Measurements from ENCODE around the gene AP5S1. TPM values are rescaled to one million over a fixed set of nuclear protein-coding genes. Genes with fewer than 3 reads are reported as not detected.
"Not testable (repeated sequence)": the region's sequence is repeated elsewhere in the genome, so short reads cannot be mapped to it uniquely, and the experiment has no call there.

The AP5S1 gene
- total RNA-seq, 1 donor from 2014 or later, result 6.1 TPM

DNA sequence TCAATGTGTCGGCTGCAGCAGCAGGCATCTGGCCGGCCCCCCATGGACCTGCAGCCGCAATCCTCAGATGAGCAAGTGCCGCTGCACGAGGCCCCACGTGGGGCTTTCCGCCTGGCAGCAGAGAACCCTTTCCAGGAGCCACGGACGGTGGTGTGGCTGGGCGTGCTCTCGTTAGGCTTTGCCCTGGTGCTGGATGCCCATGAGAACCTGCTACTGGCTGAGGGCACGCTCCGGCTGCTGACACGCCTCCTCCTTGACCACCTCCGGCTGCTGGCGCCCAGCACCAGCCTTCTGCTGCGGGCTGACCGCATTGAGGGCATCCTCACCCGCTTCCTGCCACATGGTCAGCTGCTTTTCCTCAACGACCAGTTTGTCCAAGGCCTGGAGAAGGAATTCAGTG lies 3.5 kb downstream of the AP5S1 start:
- Histone ChIP-seq H3K9me3 (no peaks in the 10 kb centered on the region), H3K36me3 (peaks cover 0 to 21% of the 10 kb centered on the region in 2 donors), H3K4me1 (peaks cover 24% of the 10 kb centered on the region), H3K4me3 (no peak overlapping the region), H3K27me3 (no peaks in the 10 kb centered on the region), H3K27ac (no peak overlapping the region)
- no peak for TF ChIP-seq POLR2AphosphoS5 (IDR thresholded peaks at IDR 0.05; ENCODE audit: insufficient read depth in 1 of 2, low read depth in 1 of 2)
- TF ChIP-seq, protein P1, sequence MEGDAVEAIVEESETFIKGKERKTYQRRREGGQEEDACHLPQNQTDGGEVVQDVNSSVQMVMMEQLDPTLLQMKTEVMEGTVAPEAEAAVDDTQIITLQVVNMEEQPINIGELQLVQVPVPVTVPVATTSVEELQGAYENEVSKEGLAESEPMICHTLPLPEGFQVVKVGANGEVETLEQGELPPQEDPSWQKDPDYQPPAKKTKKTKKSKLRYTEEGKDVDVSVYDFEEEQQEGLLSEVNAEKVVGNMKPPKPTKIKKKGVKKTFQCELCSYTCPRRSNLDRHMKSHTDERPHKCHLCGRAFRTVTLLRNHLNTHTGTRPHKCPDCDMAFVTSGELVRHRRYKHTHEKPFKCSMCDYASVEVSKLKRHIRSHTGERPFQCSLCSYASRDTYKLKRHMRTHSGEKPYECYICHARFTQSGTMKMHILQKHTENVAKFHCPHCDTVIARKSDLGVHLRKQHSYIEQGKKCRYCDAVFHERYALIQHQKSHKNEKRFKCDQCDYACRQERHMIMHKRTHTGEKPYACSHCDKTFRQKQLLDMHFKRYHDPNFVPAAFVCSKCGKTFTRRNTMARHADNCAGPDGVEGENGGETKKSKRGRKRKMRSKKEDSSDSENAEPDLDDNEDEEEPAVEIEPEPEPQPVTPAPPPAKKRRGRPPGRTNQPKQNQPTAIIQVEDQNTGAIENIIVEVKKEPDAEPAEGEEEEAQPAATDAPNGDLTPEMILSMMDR (IDR thresholded peaks at IDR 0.05), result no peak
- no peak for TF ChIP-seq POLR2A (IDR thresholded peaks at IDR 0.05)
- intact Hi-C loops (cut with DNase I), result no loop called here
- DNase-seq (ENCODE audit: extremely low spot score in 2 of 2), result peak in 1 of 2 donors; percentile 85

DNA sequence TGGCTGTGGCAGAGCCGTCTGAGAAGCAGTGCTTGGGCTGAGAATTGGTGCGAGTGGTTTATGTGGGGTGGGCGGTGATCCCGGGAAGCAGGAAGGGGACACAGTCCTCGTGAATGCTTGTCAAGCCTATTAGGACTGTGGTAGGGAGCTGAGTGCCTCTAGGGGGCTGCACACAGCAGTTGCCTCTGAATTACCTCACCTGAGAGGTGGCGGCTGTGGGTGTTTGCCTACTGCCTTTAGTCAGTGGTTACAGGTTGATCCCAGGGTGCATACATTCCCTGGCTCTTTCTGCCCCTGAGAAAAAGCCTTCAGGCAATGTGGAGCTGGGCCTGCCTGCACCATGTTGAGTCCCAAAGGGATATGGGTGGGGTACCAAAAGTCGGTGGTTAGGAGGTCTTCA lies 5.2 kb downstream of the AP5S1 start:
- H3K36me3 ChIP-seq, result peaks cover 0 to 21% of the 10 kb centered on the region in 2 donors

DNA sequence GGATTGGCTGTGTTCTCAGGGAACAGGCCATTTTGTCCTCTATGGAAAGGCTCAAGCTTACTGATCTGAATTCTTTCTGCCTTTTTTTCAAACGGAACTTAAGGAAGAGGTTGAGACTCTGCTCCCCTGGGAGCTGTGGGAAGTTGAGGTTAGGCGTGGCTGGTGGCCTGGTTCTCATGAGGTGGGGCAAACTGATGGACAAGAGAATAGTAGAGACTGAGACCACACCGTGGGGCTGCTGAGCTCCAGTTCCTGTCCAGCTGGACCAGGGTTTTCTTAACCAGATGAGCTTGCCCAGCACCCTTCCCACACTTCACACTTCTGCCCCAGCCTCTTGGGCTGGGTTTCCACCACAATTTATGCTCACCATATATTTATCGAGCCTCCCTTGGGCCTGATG lies 6.1 kb downstream of the AP5S1 start:
- no peaks in the 10 kb centered on the region for H3K27me3 ChIP-seq
- no peak overlapping the region for H3K4me3 ChIP-seq
- intact Hi-C loops (cut with DNase I), result no loop called here
- H3K36me3 ChIP-seq, result peaks cover 0 to 21% of the 10 kb centered on the region in 2 donors
- H3K4me1 ChIP-seq, result peaks cover 6% of the 10 kb centered on the region
- no peak for DNase-seq (ENCODE audit: extremely low spot score in 2 of 2)
- no peak for TF ChIP-seq POLR2AphosphoS5 (IDR thresholded peaks at IDR 0.05; ENCODE audit: insufficient read depth in 1 of 2, low read depth in 1 of 2)
- TF ChIP-seq, protein P1 (IDR thresholded peaks at IDR 0.05), result no peak
- no peak for TF ChIP-seq POLR2A (IDR thresholded peaks at IDR 0.05)
- H3K9me3 ChIP-seq, result no peaks in the 10 kb centered on the region
- no peak overlapping the region for H3K27ac ChIP-seq

More for the DNA sequence above, 5.2 kb downstream of the AP5S1 start:
- DNase-seq (ENCODE audit: extremely low spot score in 2 of 2), result no peak
- no peak for TF ChIP-seq POLR2AphosphoS5 (IDR thresholded peaks at IDR 0.05; ENCODE audit: insufficient read depth in 1 of 2, low read depth in 1 of 2)
- no peak for TF ChIP-seq POLR2A (IDR thresholded peaks at IDR 0.05)
- TF ChIP-seq, protein P1 (IDR thresholded peaks at IDR 0.05), result no peak
- Histone ChIP-seq H3K27ac (no peak overlapping the region), H3K27me3 (no peaks in the 10 kb centered on the region), H3K4me3 (no peak overlapping the region), H3K9me3 (no peaks in the 10 kb centered on the region), H3K4me1 (peaks cover 13% of the 10 kb centered on the region)
- intact Hi-C loops (cut with DNase I), result no loop called here

- no peak overlapping the region for H3K4me3 ChIP-seq
- no peak for DNase-seq (ENCODE audit: extremely low spot score in 2 of 2)
- no peaks in the 10 kb centered on the region for H3K4me1 ChIP-seq
- TF ChIP-seq POLR2A (IDR thresholded peaks at IDR 0.05), result no peak
- no peak for TF ChIP-seq POLR2AphosphoS5 (IDR thresholded peaks at IDR 0.05; ENCODE audit: insufficient read depth in 1 of 2, low read depth in 1 of 2)
- TF ChIP-seq, protein P1 (IDR thresholded peaks at IDR 0.05), result no peak
- no peak overlapping the region for H3K27ac ChIP-seq
- H3K9me3 ChIP-seq, result no peaks in the 10 kb centered on the region
- H3K36me3 ChIP-seq, result peaks cover 0 to 8% of the 10 kb centered on the region in 2 donors
- no peaks in the 10 kb centered on the region for H3K27me3 ChIP-seq
- intact Hi-C loops (cut with DNase I), result no loop called here
These were observed 8.5 kb downstream of the AP5S1 start for GRCh38 chr20:3828798-3829197.

DNA sequence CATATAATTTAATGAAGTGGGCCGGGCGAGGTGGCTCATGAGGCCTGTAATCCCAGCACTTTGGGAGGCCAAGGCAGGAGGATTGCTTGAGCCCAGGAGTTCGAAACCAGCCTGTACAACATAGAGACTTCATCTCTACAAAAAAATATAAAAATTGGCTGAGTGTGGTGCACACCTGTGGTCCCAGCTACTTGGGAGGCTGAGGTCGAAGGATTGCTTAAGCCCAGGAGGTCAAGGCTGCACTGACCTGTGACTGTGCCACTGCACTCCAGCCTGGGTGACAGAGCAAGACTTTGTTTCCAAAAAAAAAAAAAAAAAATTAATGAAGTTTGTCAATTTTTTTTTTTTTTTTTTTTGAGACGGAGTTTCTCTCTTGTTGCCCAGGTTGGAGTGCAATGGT lies 9.5 kb downstream of the AP5S1 start:
- H3K4me1 ChIP-seq; intact Hi-C loops (cut with DNase I); H3K9me3 ChIP-seq; H3K36me3 ChIP-seq; DNase-seq (ENCODE audit: extremely low spot score in 2 of 2); H3K4me3 ChIP-seq; H3K27ac ChIP-seq; H3K27me3 ChIP-seq: not testable (repeated sequence)

DNA sequence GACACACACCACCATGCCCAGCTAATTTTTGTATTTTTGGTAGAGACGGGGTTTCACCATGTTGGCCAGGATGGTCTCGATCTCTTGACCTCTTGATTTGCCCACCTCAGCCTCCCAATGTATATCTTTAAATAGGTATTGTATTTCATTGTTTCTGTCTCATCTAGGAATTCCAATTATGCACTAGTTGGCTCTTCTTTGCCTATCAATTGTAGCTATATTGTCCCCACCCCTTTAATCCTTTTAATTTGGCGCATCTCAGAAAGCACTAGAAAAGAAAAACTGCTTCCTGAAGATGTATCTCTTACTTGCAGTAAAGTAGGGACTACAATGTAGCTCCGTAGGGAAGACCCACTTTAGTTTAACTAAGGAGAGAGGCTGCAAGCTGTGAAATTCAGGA lies 15.8 kb downstream of the AP5S1 start:
- intact Hi-C loops (cut with DNase I), result no loop called here
- Histone ChIP-seq H3K4me1 (no peaks in the 10 kb centered on the region), H3K9me3 (no peaks in the 10 kb centered on the region), H3K27me3 (no peaks in the 10 kb centered on the region), H3K4me3 (no peak overlapping the region), H3K27ac (no peak overlapping the region), H3K36me3 (no peaks in the 10 kb centered on the region)
- DNase-seq (ENCODE audit: extremely low spot score in 2 of 2), result no peak
- TF ChIP-seq, protein P1 (IDR thresholded peaks at IDR 0.05), result no peak
- no peak for TF ChIP-seq POLR2AphosphoS5 (IDR thresholded peaks at IDR 0.05; ENCODE audit: insufficient read depth in 1 of 2, low read depth in 1 of 2)
- no peak for TF ChIP-seq POLR2A (IDR thresholded peaks at IDR 0.05)

Measured in vagina (tissue), 2 donors.